Esophagus squamous epithelium (tissue), 4 donors: ENCODE data around the gene SHISA6.

Source experiments
- CTCF ChIP-seq, 6 experiments: fragments of 450-650 bp in 4 of 6; fragments of 200-600 bp in 2 of 6; sonication (generic) in 2 of 6; IDR thresholded peaks; one replicate each; pipeline ENCODE4 v1.5.1; 2016 to 2019; ENCODE audit warnings: antibody characterized with exemption in 6 of 6, mild to moderate bottlenecking in 4 of 6, moderate library complexity in 4 of 6
- POLR2A ChIP-seq, 4 donors: fragments of 450-650 bp; IDR thresholded peaks; one replicate each; pipeline ENCODE4 v1.6.1; 2017; ENCODE audit warnings: antibody characterized with exemption in 4 of 4, mild to moderate bottlenecking in 4 of 4, moderate library complexity in 3 of 4

GRCh38 chr17:11276486-11276885 is 35.5 kb downstream of the SHISA6 start:
- TF ChIP-seq POLR2A (IDR thresholded peaks at IDR 0.05) (no peak), CTCF (IDR thresholded peaks at IDR 0.05) (no peak)
